ENCODE data around the gene PPP2R1A.

DNA sequence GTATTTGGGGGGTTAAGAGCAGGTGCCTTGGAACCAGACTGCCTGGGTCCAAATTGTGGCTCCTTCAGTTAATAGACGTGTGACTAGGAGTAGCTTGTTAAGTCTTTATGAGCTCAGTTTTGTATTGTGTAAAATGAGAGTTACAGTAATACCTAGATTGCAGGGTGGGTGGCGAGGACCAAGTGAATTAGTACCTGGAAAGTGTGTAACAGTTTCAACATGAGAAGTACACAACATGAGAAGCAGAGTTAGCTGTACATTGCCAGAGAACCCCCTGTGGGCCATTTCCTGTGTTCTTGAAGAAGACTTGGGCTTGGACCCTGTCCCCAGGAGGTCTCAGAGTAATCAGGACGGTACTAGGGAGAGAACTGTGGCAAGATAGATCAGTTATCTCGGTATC lies 36.8 kb downstream of the PPP2R1A start:
- no peak for TF ChIP-seq SUZ12 (IDR thresholded peaks at IDR 0.05)
- TF ChIP-seq PKNOX1 (IDR thresholded peaks at IDR 0.05), result no peak
- TF ChIP-seq BHLHE40 (IDR thresholded peaks at IDR 0.05; ENCODE audit: borderline replicate concordance), result no peak
- TF ChIP-seq NFRKB (IDR thresholded peaks at IDR 0.05), result no peak
- TF ChIP-seq FOXM1 (IDR thresholded peaks at IDR 0.05; ENCODE audit: borderline replicate concordance), result no peak
- no peak for TF ChIP-seq FOXK2 (IDR thresholded peaks at IDR 0.05)
- no peak for TF ChIP-seq L3MBTL2 (conservative IDR thresholded peaks at IDR 0.05)
- TF ChIP-seq SP1 (IDR thresholded peaks at IDR 0.05), result no peak
- no peak for TF ChIP-seq HDGF (IDR thresholded peaks at IDR 0.05; ENCODE audit: borderline replicate concordance)
- TF ChIP-seq TARDBP (IDR thresholded peaks at IDR 0.05), result no peak

Measured in HEK293T (cell line).